GM19397 (cell line): ENCODE results near the gene CACHD1.
"Not testable (repeated sequence)": the region's sequence is repeated elsewhere in the genome, so short reads cannot be mapped to it uniquely, and the experiment has no call there.

Source experiments
- ATAC-seq: cut with Tn5 transposase; IDR thresholded peaks from one replicate; pipeline ENCODE4 v1.9.1; 2021; ENCODE audit warnings: mild to moderate bottlenecking, moderate library complexity; ENCODE audit not compliant: unreplicated experiment

CACHD1 gene

DNA sequence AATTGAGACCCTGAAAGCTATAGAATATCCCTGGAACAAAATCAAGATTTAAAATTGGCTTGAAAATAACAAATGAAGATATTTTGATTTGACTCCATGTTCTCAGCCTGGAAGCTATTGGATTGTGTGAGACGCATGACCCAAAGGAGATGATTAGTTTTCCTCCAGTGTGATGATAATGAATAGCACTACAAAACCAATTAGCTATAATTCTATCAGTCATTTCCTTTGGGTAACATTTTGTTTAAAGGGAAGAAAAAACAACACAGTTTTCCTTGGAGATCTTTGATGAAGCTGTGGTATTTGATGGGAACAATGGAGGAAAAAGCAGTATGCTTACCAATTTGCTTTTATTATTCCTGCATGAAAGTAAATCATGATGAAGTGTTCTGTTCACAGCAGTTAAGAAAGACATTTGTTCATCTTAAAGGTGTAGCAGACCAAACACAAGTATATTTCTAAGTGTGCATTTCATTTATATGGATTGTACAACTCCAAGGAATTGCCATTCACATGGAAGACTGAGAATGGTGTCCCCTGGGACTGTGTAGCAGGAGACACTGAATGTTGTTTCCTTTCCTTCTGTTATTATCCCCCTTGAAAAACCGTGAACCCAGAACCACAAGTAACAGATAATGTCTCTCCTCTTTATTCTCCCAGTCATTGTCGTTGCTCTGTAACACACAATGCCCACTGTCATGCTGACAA lies 111.4 kb downstream of the CACHD1 start:
- ATAC-seq, result no peak

- ATAC-seq, result no peak
Measured at GRCh38 chr1:64581843-64582185, 111.9 kb downstream of the CACHD1 start.

GRCh38 chr1:64584479-64584878 lies 114.5 kb downstream of the CACHD1 start:
- no peak for ATAC-seq

- ATAC-seq, result no peak
Measured at GRCh38 chr1:64588876-64589275, 118.9 kb downstream of the CACHD1 start.

DNA sequence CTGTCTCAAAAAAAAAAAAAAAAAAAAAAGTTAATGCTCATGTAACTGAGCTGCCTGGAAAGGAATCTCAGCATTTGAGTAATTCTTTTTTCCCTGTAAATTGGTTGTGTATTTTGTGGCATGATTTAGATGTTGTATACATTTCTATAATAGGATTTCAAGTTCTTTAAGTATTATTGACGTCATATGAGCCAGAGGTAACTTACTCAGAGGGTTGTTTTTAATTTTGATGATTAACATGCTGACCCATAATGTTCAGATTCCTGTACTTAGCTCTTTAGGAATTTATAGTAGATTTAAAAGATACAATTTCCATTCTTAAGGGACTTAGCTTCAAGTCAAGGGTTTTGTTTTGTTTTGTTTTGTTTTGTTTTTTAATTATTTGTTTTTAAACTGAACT lies 120.4 kb downstream of the CACHD1 start:
- no peak for ATAC-seq

GRCh38 chr1:64594446-64594845 lies 124.5 kb downstream of the CACHD1 start:
- no peak for ATAC-seq

DNA sequence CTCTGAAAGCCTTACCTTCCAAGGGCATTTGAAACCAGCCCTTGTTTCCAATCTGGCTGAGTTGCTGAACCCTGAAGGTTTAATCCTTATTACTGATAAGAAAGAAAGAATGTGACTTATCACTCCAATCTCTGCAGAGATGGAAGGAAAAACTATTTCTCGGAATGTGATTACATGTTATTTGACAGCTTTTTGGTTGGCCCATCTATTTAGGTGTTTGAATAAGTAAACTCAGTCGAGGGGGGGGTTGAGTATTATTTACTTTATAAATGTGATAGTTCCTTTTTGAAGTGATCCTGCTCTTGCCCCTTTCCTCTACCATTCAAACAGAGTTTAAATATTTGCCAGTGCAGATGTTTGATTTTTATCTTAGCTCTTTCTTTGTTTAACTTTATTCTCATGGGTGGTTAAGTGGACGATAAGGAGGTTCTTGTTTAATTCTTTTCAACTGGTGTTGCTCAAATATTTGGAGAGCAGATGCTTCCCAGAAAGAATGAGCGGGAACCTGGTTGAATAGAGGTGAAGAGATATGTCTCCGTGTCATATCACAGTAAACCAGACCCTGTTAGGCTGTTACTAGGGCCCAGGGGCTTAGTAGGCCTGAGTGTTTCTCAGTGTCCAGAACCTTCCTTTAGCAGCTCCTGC lies 126.1 kb downstream of the CACHD1 start:
- ATAC-seq, result no peak

GRCh38 chr1:64597113-64597512 lies 127.2 kb downstream of the CACHD1 start:
- ATAC-seq, result no peak

DNA sequence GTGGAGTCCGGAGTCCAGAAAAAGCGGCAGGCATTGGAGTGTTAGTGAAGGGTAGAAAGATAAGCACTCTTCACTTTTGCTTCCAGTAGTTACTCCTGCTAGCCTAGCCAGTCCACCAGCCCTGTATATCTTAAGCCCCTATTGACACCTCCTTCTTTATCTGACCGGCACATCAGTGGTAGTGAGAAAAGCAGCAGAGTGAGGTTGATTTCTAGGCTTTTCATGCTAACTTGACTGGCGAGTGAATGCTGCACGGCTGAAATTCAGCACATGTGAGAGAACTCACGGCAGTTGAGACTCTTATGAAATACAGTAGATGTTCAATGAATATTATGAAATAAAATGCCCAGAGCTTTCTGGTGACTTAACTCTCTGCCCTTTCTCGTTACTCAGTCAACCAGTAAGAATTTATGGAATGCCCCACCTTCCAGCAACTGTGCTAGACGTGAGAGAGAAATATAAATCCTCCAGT lies 128.2 kb downstream of the CACHD1 start:
- ATAC-seq, result no peak

- ATAC-seq, result no peak
Measured at GRCh38 chr1:64599242-64599641, 129.3 kb downstream of the CACHD1 start.

GRCh38 chr1:64601207-64601606 lies 131.3 kb downstream of the CACHD1 start:
- ATAC-seq, result no peak

GRCh38 chr1:64608005-64608650 lies 138.2 kb downstream of the CACHD1 start:
- ATAC-seq, result no peak

DNA sequence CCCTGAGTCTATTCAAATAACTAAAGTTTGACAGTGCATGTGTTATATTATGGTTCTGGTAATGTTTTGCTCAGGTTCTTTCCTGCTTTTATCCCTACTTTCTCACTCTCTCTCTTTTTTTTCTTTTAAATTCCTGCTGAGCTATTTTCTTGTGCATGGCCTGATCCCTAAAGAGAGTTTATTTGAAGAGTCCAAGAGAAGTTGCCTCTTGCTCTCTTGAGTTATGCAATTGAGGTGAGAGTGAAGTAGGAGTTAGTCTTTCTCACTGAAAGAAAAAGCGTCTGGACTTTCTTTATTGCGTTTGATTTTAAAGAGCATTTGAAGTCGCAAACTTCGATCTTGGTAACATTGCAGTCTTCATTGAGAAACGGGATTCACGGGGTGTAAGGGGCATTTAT lies 138.7 kb downstream of the CACHD1 start:
- ATAC-seq, result no peak

- not testable (repeated sequence) for ATAC-seq
Measured at GRCh38 chr1:64610950-64611349, 141.0 kb downstream of the CACHD1 start.

- no peak for ATAC-seq
Measured at GRCh38 chr1:64616039-64616438, 146.1 kb downstream of the CACHD1 start.

DNA sequence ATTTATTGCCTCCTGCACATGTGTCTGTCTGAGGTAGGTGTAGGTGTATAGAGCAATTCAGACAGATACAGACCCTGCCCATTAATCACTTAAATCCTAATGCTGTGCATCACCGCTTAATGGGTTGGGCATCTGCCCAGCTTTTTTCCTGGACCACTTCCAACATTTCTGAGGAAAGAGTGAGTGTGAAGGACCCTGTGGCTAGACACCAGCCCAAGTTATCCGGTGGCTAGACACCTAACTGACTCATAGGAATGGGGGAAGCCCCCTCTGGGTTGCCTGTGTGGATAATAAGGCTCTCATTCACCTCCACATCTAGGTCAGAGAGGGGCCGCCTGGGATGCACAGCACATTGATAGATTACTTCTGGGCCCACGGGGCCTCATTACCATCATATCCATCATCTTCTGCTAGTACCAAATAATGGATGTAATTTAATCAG lies 153.8 kb downstream of the CACHD1 start:
- ATAC-seq, result no peak

DNA sequence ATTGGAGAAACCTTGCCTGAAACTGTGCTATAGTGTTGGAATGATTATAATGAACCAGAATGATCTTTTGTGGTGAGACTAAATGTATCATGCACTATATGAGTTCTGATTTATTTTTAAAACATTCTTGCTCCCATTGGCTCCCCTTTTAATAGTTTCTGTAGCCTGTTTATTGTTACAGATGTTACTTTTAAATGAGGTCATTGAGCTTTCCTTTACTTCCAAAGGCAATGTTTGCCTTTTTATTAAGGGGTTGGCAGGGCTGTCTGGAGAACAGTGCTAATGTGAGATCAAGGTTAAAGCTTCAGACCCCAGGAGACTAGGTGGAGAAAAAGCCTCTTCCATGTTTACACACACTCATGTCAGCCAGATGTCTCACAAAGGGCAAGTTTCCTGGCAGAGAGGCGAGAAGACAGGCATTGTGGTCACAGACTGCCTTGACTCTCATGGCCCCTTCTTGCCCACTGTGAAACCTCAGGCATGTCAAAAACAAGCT lies 154.3 kb downstream of the CACHD1 start:
- ATAC-seq, result no peak

- no peak for ATAC-seq
Measured at GRCh38 chr1:64624808-64625207, 154.9 kb downstream of the CACHD1 start.

DNA sequence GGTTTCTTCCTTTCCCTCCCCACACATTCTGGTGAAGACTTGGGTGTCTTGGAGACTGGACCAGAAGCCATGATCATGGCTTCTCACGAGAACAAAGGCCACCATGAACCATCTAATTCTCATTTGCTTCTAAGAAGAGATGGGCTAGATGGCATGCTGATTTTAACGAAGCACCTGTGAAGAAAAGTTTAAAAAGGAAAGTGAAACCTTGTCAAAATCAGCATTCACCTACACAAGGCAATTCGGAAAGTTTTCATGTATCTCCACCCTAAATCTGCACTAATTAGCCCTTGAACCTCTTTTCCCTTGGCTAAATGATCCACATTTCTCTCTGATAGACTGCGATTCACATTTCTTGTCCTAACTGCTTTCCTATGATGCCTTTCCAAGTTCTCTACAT lies 160.7 kb downstream of the CACHD1 start:
- no peak for ATAC-seq

GRCh38 chr1:64631346-64632034 lies 161.6 kb downstream of the CACHD1 start:
- no peak for ATAC-seq

DNA sequence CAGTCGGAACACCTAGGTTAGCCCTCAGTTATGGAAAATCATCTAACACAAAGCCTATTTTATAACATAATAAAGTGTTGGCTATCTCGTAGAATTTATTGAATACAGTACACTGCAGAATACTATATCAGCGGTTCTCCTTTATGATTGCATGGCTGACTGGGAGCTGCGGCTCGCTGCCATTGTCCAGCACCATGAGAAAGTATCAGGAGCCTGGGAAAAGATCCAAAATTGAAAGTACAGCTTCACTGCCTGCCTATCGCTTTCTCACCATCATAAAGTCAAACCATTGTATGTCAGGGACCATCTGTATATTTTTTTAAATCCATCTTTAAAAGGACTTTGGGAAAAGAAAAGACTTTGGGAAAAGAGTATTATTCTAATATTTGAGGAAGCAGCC lies 163.0 kb downstream of the CACHD1 start:
- no peak for ATAC-seq
